K562 (cell line): Measurements from ENCODE around the gene SS18. TPM values are rescaled to one million over a fixed set of nuclear protein-coding genes. Genes with fewer than 3 reads are reported as not detected.

Source experiments
- ASH1L ChIP-seq: fragments of 450-650 bp; IDR thresholded peaks from 2 replicates; pipeline ENCODE4 v1.6.1; 2018; ENCODE audit warnings: borderline replicate concordance, mild to moderate bottlenecking, low read depth; ENCODE audit not compliant: partially characterized antibody
- ATF6 ChIP-seq: sonication (generic); formaldehyde crosslinking; IDR thresholded peaks from 2 replicates; pipeline ENCODE4 v1.4.0; 2020; ENCODE audit warnings: mild to moderate bottlenecking, missing genetic modification reagents
- E2F3 ChIP-seq: fragments of 250-450 bp; sonication (Bioruptor Pico); IDR thresholded peaks from 2 replicates; pipeline ENCODE4 v1.4.0; 2020; ENCODE audit warnings: mild to moderate bottlenecking
- FOXK2 ChIP-seq, 2 experiments: fragments of 450-650 bp; IDR thresholded peaks in 1 of 2; conservative IDR thresholded peaks in 1 of 2; 2 replicates each; pipeline ENCODE4 v1.6.1; 2016; ENCODE audit warnings: low read depth in 2 of 2, mild to moderate bottlenecking in 1 of 2
- HES1 ChIP-seq: fragments of 450-650 bp; IDR thresholded peaks from 2 replicates; pipeline ENCODE4 v1.6.1; 2016; ENCODE audit warnings: low read depth, mild to moderate bottlenecking, moderate library complexity
- MAZ ChIP-seq, 2 experiments: fragments of 450-650 bp in 1 of 2; sonication (generic) in 1 of 2; formaldehyde crosslinking; IDR thresholded peaks in 1 of 2; conservative IDR thresholded peaks in 1 of 2; 2 replicates each; pipeline versions ENCODE4 v1.4.0 to v1.5.0; 2020; ENCODE audit warnings: mild to moderate bottlenecking in 1 of 2, missing genetic modification reagents in 1 of 2
- RBFOX2 ChIP-seq: fragments of 200-400 bp; formaldehyde crosslinking; IDR thresholded peaks from 2 replicates; pipeline ENCODE4 v1.6.1; 2017; ENCODE audit warnings: low read depth, mild to moderate bottlenecking, low read length, moderate library complexity
- ZNF695 ChIP-seq: fragments of 450-650 bp; formaldehyde crosslinking; IDR thresholded peaks from 2 replicates; pipeline ENCODE4 v1.4.0; 2020; ENCODE audit warnings: mild to moderate bottlenecking, moderate library complexity
- polyA plus RNA-seq, 8 experiments: library from polyadenylated mRNA; depleted of rRNA in 4 of 8; stranded (reverse) in 5 of 8; unstranded in 3 of 8; fragments of >200 nt; fragmentation: Nextera tagmentation in 2 of 8; fragmentation: Illumina TruSeq in 1 of 8; extraction: Ambion mirVana in 2 of 8; extraction: Trizol in 1 of 8; gene quantifications; 2 replicates each; pipeline versions ENCODE4 v1.2.1 to v1.2.3, GENCODE V29; 2011 to 2014; ENCODE audit warnings: inconsistent platforms in 1 of 8, missing spikeins in 1 of 8
- total RNA-seq, 7 experiments: library from RNA; depleted of rRNA in 6 of 7; stranded (reverse); fragments of >200 nt in 6 of 7; fragmentation: Illumina TruSeq in 2 of 7; extraction: Trizol in 2 of 7; gene quantifications; 2 replicates each; pipeline versions ENCODE4 v1.2.1 to v1.2.3, GENCODE V29; 2011 to 2021; ENCODE audit warnings: low replicate concordance in 1 of 7

Gene SS18
- total and polyA plus RNA-seq, 9 of the 15 experiments (the other 6 are each of a cell fraction or from before 2014, with no cell fraction given): 30.9 to 190 (median 102) TPM

DNA sequence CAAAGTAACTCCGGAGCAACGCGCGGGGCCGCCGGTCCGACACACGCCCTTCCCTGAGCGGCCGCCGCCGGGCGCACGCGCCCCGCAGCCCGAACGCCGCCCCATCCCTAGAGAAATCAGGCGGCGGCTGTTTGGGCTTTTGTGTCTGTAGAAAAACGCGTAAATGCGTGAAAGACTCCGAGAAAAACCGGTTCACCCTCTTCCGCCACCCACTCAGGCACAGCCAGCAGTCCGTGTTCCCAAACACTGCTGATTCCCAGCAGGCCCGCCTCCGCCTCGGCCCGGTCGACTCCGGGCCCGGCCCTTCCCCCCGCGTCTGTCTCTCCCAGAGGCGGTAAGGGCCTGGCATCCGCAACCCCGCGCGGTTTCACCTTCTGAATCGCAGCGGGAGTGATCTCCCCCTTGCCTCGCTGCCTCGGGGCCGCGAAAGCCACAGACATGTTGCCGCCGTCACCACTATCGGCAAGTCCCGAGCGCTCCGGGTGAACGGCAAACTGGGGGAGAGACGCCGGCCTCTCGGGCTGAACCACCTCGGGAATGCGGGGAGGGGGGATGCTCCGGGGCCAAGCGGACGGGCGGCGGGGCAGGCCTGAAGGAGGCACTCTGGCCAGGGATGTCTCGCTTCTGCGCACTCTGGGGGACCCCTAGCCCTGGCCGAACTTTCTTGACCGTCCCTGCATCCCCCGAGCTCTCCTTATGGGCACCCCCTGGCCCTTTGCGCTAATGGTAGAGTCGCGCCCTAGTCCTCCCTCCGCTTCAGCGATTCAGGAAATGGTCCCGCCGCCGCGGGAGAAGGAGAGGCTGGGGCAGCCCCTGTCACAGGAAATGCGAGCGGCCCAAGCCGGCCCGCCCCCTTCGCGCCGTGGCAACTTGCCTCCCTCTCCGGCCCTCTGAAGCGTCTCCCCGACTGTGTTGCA lies at the start of gene SS18 (continued):
- TF ChIP-seq ASH1L (peak; percentile 91), E2F3 (peak; percentile 54; the same call in 1 of the 2 replicates), MAZ (CRISPR knock-in tag; conservative IDR thresholded peaks at IDR 0.05 in 1 of 2, IDR thresholded peaks at IDR 0.05 in 1 of 2) (peak; percentile 68 to 73; a peak in 3 of 4 replicates), ATF6 (CRISPR knock-in tag) (peak; percentile 66; the same call in 1 of the 2 replicates), HES1 (peak; percentile 53), ZNF695 (0 out of 2 replicates have a peak, but pooled peaks have one; percentile 5), RBFOX2 (peak; percentile 99), FOXK2 (conservative IDR thresholded peaks at IDR 0.05 in 1 of 2, IDR thresholded peaks at IDR 0.05 in 1 of 2; ENCODE audit: low read depth in 2 of 2) (peak in 1 of 2 experiments; percentile 100; a peak in 3 of 4 replicates)
- TF ChIP-seq, all 486 proteins: peak for 185
